IMR-90 (cell line): ENCODE results near the gene VPS25. TPM values are rescaled to one million over a fixed set of nuclear protein-coding genes. Genes with fewer than 3 reads are reported as not detected.

Source experiments
- ATAC-seq: fragments of 200-7000 bp; cut with Tn5 transposase; 2 replicates; pipeline ENCODE4 v1.9.1; 2020; ENCODE audit warnings: low read depth, mild to moderate bottlenecking, moderate library complexity
- BruUV-seq: library from RNA; stranded (reverse); fragments of 400-500 nt; replicated peaks from 2 replicates; lab custom pipeline; 2021; lab: Mats Ljungman, UMichigan
- CTCF ChIA-PET: fragments of 300-600 bp; formaldehyde crosslinking; extraction: SDS; loops from one replicate; lab custom pipeline; 2021; ENCODE audit warnings: antibody characterized with exemption; lab: Yijun Ruan, JAX
- POLR2A ChIA-PET: fragments of 300-600 bp; sonication (Branson Sonifier 250); formaldehyde crosslinking; loops from one replicate; lab custom pipeline; 2022; ENCODE audit warnings: antibody characterized with exemption; ENCODE audit not compliant: unreplicated experiment; lab: Charles Lee
- DNase-seq: peaks from one replicate; pipeline ENCODE4 v3.0.0; 2013
- H2AFZ ChIP-seq: replicated peaks from 2 replicates; pipeline ENCODE3; 2013; ENCODE audit warnings: low read length, mild to moderate bottlenecking; ENCODE audit not compliant: poor library complexity
- H2AK5ac ChIP-seq: 2 replicates; pipeline ENCODE4 v1.6.1; 2013; ENCODE audit warnings: low read depth, low read length, inconsistent platforms
- H2AK9ac ChIP-seq: replicated peaks from 2 replicates; pipeline ENCODE3; 2013; ENCODE audit warnings: mild to moderate bottlenecking, low read depth, low read length, moderate library complexity; ENCODE audit not compliant: poor library complexity
- H2BK120ac ChIP-seq: 2 replicates; pipeline ENCODE4 v1.6.1; 2013; ENCODE audit warnings: low read depth, low read length, inconsistent platforms
- H2BK15ac ChIP-seq: 3 replicates; pipeline ENCODE4 v1.6.1; 2013; ENCODE audit warnings: low read depth, low read length, inconsistent platforms
- H2BK20ac ChIP-seq: 2 replicates; pipeline ENCODE4 v1.6.1; 2013; ENCODE audit warnings: low read depth, mild to moderate bottlenecking, inconsistent platforms, low read length, moderate library complexity
- H2BK5ac ChIP-seq: 2 replicates; pipeline ENCODE4 v1.6.1; 2013; ENCODE audit warnings: mild to moderate bottlenecking, low read depth, low read length, inconsistent platforms; ENCODE audit not compliant: poor library complexity, severe bottlenecking
- H3K14ac ChIP-seq: replicated peaks from 2 replicates; pipeline ENCODE4 v1.6.1; 2013; ENCODE audit warnings: low read depth, low read length, inconsistent platforms
- H3K18ac ChIP-seq: 2 replicates; pipeline ENCODE4 v1.6.1; 2013; ENCODE audit warnings: low read depth, low read length, control low read depth
- H3K23ac ChIP-seq: 2 replicates; pipeline ENCODE4 v1.6.1; 2013; ENCODE audit warnings: low read depth, low read length, inconsistent platforms
- H3K27ac ChIP-seq: 2 replicates; pipeline ENCODE4 v1.5.1; 2013; ENCODE audit warnings: mild to moderate bottlenecking, control low read depth, low read length; ENCODE audit not compliant: insufficient read depth
- H3K27me3 ChIP-seq: 2 replicates; pipeline ENCODE4 v1.6.1; 2013; ENCODE audit warnings: low read length; ENCODE audit not compliant: control insufficient read depth, insufficient read depth
- H3K36me3 ChIP-seq: 2 replicates; pipeline ENCODE4 v1.6.1; 2013; ENCODE audit warnings: low read length, mixed read lengths; ENCODE audit not compliant: control insufficient read depth, insufficient read depth
- H3K4ac ChIP-seq: 2 replicates; pipeline ENCODE4 v1.6.1; 2013; ENCODE audit warnings: low read depth, low read length, inconsistent platforms
- H3K4me1 ChIP-seq: 2 replicates; pipeline ENCODE4 v1.6.1; 2013; ENCODE audit warnings: low read length, mixed read lengths; ENCODE audit not compliant: control insufficient read depth, insufficient read depth
- H3K4me2 ChIP-seq: 2 replicates; pipeline ENCODE4 v1.6.1; 2013; ENCODE audit warnings: low read depth, mild to moderate bottlenecking, control low read depth, low read length, moderate library complexity
- H3K4me3 ChIP-seq: 2 replicates; pipeline ENCODE4 v1.5.1; 2013; ENCODE audit warnings: low read depth, mild to moderate bottlenecking, control low read depth, low read length, moderate library complexity; ENCODE audit not compliant: insufficient read depth
- H3K56ac ChIP-seq: 2 replicates; pipeline ENCODE4 v1.6.1; 2013; ENCODE audit warnings: low read length, inconsistent platforms; ENCODE audit not compliant: insufficient read depth; ENCODE audit errors: extremely low read depth
- H3K79me1 ChIP-seq, 2 experiments: 2 replicates each; pipeline ENCODE4 v1.6.1; 2013; ENCODE audit warnings: low read length in 2 of 2, inconsistent platforms in 1 of 2, low read depth in 1 of 2
- H3K9ac ChIP-seq: 2 replicates; pipeline ENCODE4 v1.6.1; 2013; ENCODE audit warnings: low read depth, low read length, control low read depth
- H3K9me1 ChIP-seq: 2 replicates; pipeline ENCODE4 v1.6.1; 2013; ENCODE audit warnings: low read length, inconsistent platforms; ENCODE audit not compliant: insufficient read depth
- H3K9me3 ChIP-seq: 2 replicates; pipeline ENCODE4 v1.6.1; 2013; ENCODE audit warnings: low read length; ENCODE audit not compliant: control insufficient read depth, insufficient read depth
- H4K20me1 ChIP-seq: 2 replicates; pipeline ENCODE4 v1.6.1; 2013; ENCODE audit warnings: low read length, inconsistent platforms; ENCODE audit not compliant: insufficient read depth
- H4K5ac ChIP-seq: 2 replicates; pipeline ENCODE4 v1.6.1; 2013; ENCODE audit warnings: mild to moderate bottlenecking, low read depth, low read length, control low read depth
- H4K8ac ChIP-seq, 2 experiments: 2 replicates each; pipeline ENCODE4 v1.6.1; 2013; ENCODE audit warnings: low read depth in 2 of 2, low read length in 2 of 2, control low read depth in 1 of 2, inconsistent platforms in 1 of 2
- H4K91ac ChIP-seq: 2 replicates; pipeline ENCODE4 v1.6.1; 2013; ENCODE audit warnings: low read depth, low read length, inconsistent platforms; ENCODE audit not compliant: insufficient read depth
- BHLHE40 ChIP-seq: fragments of 150-350 bp; IDR thresholded peaks from 2 replicates; pipeline ENCODE4 v1.6.1; 2016; ENCODE audit warnings: mild to moderate bottlenecking, low read depth, low read length
- CEBPB ChIP-seq: IDR thresholded peaks from 2 replicates; pipeline ENCODE4 v1.6.1; 2012; ENCODE audit warnings: low read depth, low read length, improper control_type of control experiment
- CHD1 ChIP-seq: IDR thresholded peaks from 2 replicates; pipeline ENCODE4 v1.6.1; 2012; ENCODE audit warnings: low read depth, low read length, improper control_type of control experiment
- CTCF ChIP-seq: conservative IDR thresholded peaks from 2 replicates; pipeline ENCODE4 v1.5.1; 2012; ENCODE audit warnings: mild to moderate bottlenecking, low read depth, low read length, improper control_type of control experiment
- ELK1 ChIP-seq: fragments of 150-350 bp; IDR thresholded peaks from 2 replicates; pipeline ENCODE4 v1.6.1; 2016; ENCODE audit warnings: low read depth, mild to moderate bottlenecking, low read length, moderate library complexity, borderline replicate concordance
- FOS ChIP-seq: fragments of 150-350 bp; IDR thresholded peaks from 2 replicates; pipeline ENCODE4 v1.6.1; 2016; ENCODE audit warnings: low read depth, low read length
- MAFK ChIP-seq: IDR thresholded peaks from 2 replicates; pipeline ENCODE4 v1.6.1; 2012; ENCODE audit warnings: low read depth, low read length, improper control_type of control experiment
- MAZ ChIP-seq: IDR thresholded peaks from 2 replicates; pipeline ENCODE4 v1.6.1; 2012; ENCODE audit warnings: low read depth, mild to moderate bottlenecking, low read length, improper control_type of control experiment, moderate library complexity, borderline replicate concordance
- MXI1 ChIP-seq: IDR thresholded peaks from 2 replicates; pipeline ENCODE4 v1.6.1; 2012; ENCODE audit warnings: low read depth, mild to moderate bottlenecking, low read length, moderate library complexity, borderline replicate concordance
- NFE2L2 ChIP-seq: fragments of 150-350 bp; IDR thresholded peaks from 2 replicates; pipeline ENCODE4 v1.6.1; 2016; ENCODE audit warnings: low read depth, mild to moderate bottlenecking, low read length
- POLR2A ChIP-seq: IDR thresholded peaks from 2 replicates; pipeline ENCODE4 v1.6.1; 2012; ENCODE audit warnings: mild to moderate bottlenecking, low read depth, low read length
- RAD21 ChIP-seq: IDR thresholded peaks from 2 replicates; pipeline ENCODE4 v1.6.1; 2012; ENCODE audit warnings: low read length, improper control_type of control experiment
- RCOR1 ChIP-seq: IDR thresholded peaks from 2 replicates; pipeline ENCODE4 v1.6.1; 2012; ENCODE audit warnings: mild to moderate bottlenecking, low read length, improper control_type of control experiment; ENCODE audit not compliant: insufficient replicate concordance
- RFX5 ChIP-seq: IDR thresholded peaks from 2 replicates; pipeline ENCODE4 v1.8.0; 2012; ENCODE audit warnings: low read depth, mild to moderate bottlenecking, low read length, moderate library complexity
- SMC3 ChIP-seq: fragments of 150-350 bp; IDR thresholded peaks from 2 replicates; pipeline ENCODE4 v1.6.1; 2016; ENCODE audit warnings: low read depth, mild to moderate bottlenecking, antibody characterized with exemption, low read length, moderate library complexity
- USF2 ChIP-seq: fragments of 150-350 bp; IDR thresholded peaks from 2 replicates; pipeline ENCODE4 v1.6.1; 2017; ENCODE audit warnings: mild to moderate bottlenecking, antibody characterized with exemption, low read length, low read depth
- WGBS, 2 experiments: methylation state at CpG; one replicate each; pipeline versions ENCODE4 v1.1.5 to v1.1.7; 2013; ENCODE audit warnings: missing lambda C conversion rate in 2 of 2; ENCODE audit not compliant: insufficient read length in 1 of 2; ENCODE audit errors: extremely low coverage in 2 of 2; 5-methylcytosine and 5-hydroxymethylcytosine counted together
- dilution Hi-C: fragments of 300-500 bp; cut with HindIII; formaldehyde crosslinking; loops from one replicate; pipeline ENCODE4 v1.14.3; 2018; ENCODE audit warnings: low sequenced_read_pairs; ENCODE audit not compliant: unreplicated experiment
- in situ Hi-C: fragments of 300-500 bp; cut with MboI; formaldehyde crosslinking; loops from 3 replicates; pipeline ENCODE4 v1.14.3; 2019; ENCODE audit warnings: low sequenced_read_pairs, inconsistent platforms, mixed read lengths
- intact Hi-C: fragments of 100-400 bp; cut with micrococcal nuclease; formaldehyde crosslinking; loops from 2 replicates; pipeline ENCODE4 v1.10.0; 2022
- polyA plus RNA-seq, 3 experiments: library from polyadenylated mRNA; depleted of rRNA; stranded (reverse); fragments of >200 nt; gene quantifications; 2 replicates each; pipeline ENCODE4 v1.2.3, GENCODE V29; 2012; ENCODE audit warnings: low replicate concordance in 1 of 3
- total RNA-seq: library from RNA; depleted of rRNA; stranded (reverse); fragments of >200 nt; gene quantifications from 2 replicates; pipeline ENCODE4 v1.2.3, GENCODE V29; 2012

VPS25 gene
- total and polyA plus RNA-seq, 2 of the 4 experiments (the other 2 are of a cell fraction) = 71.3 to 130 TPM

GRCh38 chr17:42740699-42741098, 32.5 kb upstream of the VPS25 start:
- no peak overlapping the region for H2AK5ac ChIP-seq
- H3K4me2 ChIP-seq = no peak overlapping the region
- H2BK120ac ChIP-seq = no peak overlapping the region
- H2BK5ac ChIP-seq = no peak overlapping the region
- no peak overlapping the region for H4K5ac ChIP-seq
- no TSS peak for BruUV-seq
- H3K23ac ChIP-seq = no peak overlapping the region
- no peaks in the 10 kb centered on the region for H3K36me3 ChIP-seq
- no peak overlapping the region for H2BK15ac ChIP-seq
- WGBS, 2 experiments = no CpG with 5 or more reads among the region's 1 CpG
- no peak overlapping the region for H3K9ac ChIP-seq
- intact Hi-C loops (no loop called here), in situ Hi-C loops (no loop called here), dilution Hi-C loops (no loop called here)
- peaks cover 12 to 54% of the 10 kb centered on the region in 2 experiments for H3K79me1 ChIP-seq
- H4K91ac ChIP-seq = no peak overlapping the region
- no peak overlapping the region for H3K56ac ChIP-seq
- DNase-seq = no peak
- H2AFZ ChIP-seq = no peak overlapping the region
- H2AK9ac ChIP-seq = no peak overlapping the region
- no peak overlapping the region for H3K14ac ChIP-seq
- 0 out of 2 replicates have a peak, but pooled peaks cover 3% of the 10 kb centered on the region for H4K20me1 ChIP-seq
- H3K4me3 ChIP-seq = no peak overlapping the region
- H4K8ac ChIP-seq = no peak overlapping the region
- no peak overlapping the region for H2BK20ac ChIP-seq
- no peak overlapping the region for H3K18ac ChIP-seq
- no peaks in the 10 kb centered on the region for H3K9me3 ChIP-seq
- H3K27ac ChIP-seq = no peak overlapping the region
- ChIA-PET CTCF (no interaction called here), POLR2A (no interaction called here)
- 0 out of 2 replicates have a peak, but pooled peaks cover 2% of the 10 kb centered on the region for H3K4me1 ChIP-seq
- ATAC-seq = no peak
- no peak overlapping the region for H3K4ac ChIP-seq
- H3K9me1 ChIP-seq = peaks cover 8% of the 10 kb centered on the region; the same call in 1 of the 2 replicates
- H3K27me3 ChIP-seq = no peaks in the 10 kb centered on the region
- TF ChIP-seq RCOR1 = no peak
- TF ChIP-seq CEBPB = no peak
- TF ChIP-seq CTCF = no peak
- TF ChIP-seq NFE2L2 = no peak
- no peak for TF ChIP-seq RAD21
- no peak for TF ChIP-seq POLR2A
- no peak for TF ChIP-seq USF2
- TF ChIP-seq ELK1 = no peak
- TF ChIP-seq MAZ = no peak
- TF ChIP-seq MXI1 = no peak
- TF ChIP-seq FOS = no peak
- TF ChIP-seq BHLHE40 = no peak
- TF ChIP-seq SMC3 = no peak
- TF ChIP-seq CHD1 = no peak
- no peak for TF ChIP-seq MAFK
- TF ChIP-seq RFX5 = no peak
